H9 (cell line): ENCODE data around the gene ATPAF1. TPM values are rescaled to one million over a fixed set of nuclear protein-coding genes. Genes with fewer than 3 reads are reported as not detected.

Experiments
- DNase-seq: peaks from one replicate; pipeline ENCODE4 v3.0.0-alpha.2; 2017
- H2AFZ ChIP-seq: one replicate; pipeline ENCODE4 v1.6.1; 2013; ENCODE audit warnings: mild to moderate bottlenecking, low read length, control low read depth, moderate library complexity
- H2AK5ac ChIP-seq: 2 replicates; pipeline ENCODE4 v1.6.1; 2013; ENCODE audit warnings: low read length, control low read depth, mixed read lengths; ENCODE audit not compliant: insufficient read length
- H2BK120ac ChIP-seq: one replicate; pipeline ENCODE4 v1.6.1; 2013; ENCODE audit warnings: low read depth, mild to moderate bottlenecking, low read length, control low read depth, inconsistent platforms; ENCODE audit not compliant: poor library complexity, severe bottlenecking
- H2BK12ac ChIP-seq: 2 replicates; pipeline ENCODE4 v1.6.1; 2013; ENCODE audit warnings: low read length, control low read depth, mixed read lengths, low read depth; ENCODE audit not compliant: insufficient read length
- H2BK15ac ChIP-seq: 2 replicates; pipeline ENCODE4 v1.6.1; 2013; ENCODE audit warnings: low read depth, low read length, control low read depth
- H2BK20ac ChIP-seq: one replicate; pipeline ENCODE4 v1.6.1; 2013; ENCODE audit warnings: low read depth, mild to moderate bottlenecking, low read length, control low read depth, inconsistent platforms; ENCODE audit not compliant: poor library complexity, severe bottlenecking
- H2BK5ac ChIP-seq: 2 replicates; pipeline ENCODE4 v1.6.1; 2013; ENCODE audit warnings: low read length, control low read depth, mixed read lengths; ENCODE audit not compliant: insufficient read length
- H3K14ac ChIP-seq: 2 replicates; pipeline ENCODE4 v1.6.1; 2013; ENCODE audit warnings: low read length, control low read depth; ENCODE audit not compliant: insufficient read depth
- H3K18ac ChIP-seq: 2 replicates; pipeline ENCODE4 v1.6.1; 2013; ENCODE audit warnings: low read depth, mild to moderate bottlenecking, mixed read lengths, low read length, control low read depth; ENCODE audit not compliant: insufficient read length
- H3K23ac ChIP-seq: 2 replicates; pipeline ENCODE4 v1.6.1; 2013; ENCODE audit warnings: low read length, control low read depth, mixed read lengths, low read depth; ENCODE audit not compliant: insufficient read length
- H3K23me2 ChIP-seq: 2 replicates; pipeline ENCODE4 v1.6.1; 2013; ENCODE audit warnings: low read depth, mild to moderate bottlenecking, mixed read lengths, low read length, control low read depth; ENCODE audit not compliant: insufficient read length, poor library complexity, severe bottlenecking
- H3K27ac ChIP-seq: 2 replicates; pipeline ENCODE4 v1.5.1; 2013; ENCODE audit warnings: low read length, control low read depth, mixed read lengths, low read depth; ENCODE audit not compliant: insufficient read length
- H3K27me3 ChIP-seq: 2 replicates; pipeline ENCODE4 v1.6.1; 2013; ENCODE audit warnings: low read length, control low read depth, inconsistent platforms; ENCODE audit not compliant: insufficient read depth
- H3K4ac ChIP-seq: 2 replicates; pipeline ENCODE4 v1.6.1; 2013; ENCODE audit warnings: low read depth, mild to moderate bottlenecking, control low read depth, inconsistent platforms, low read length, moderate library complexity
- H3K4me1 ChIP-seq: 2 replicates; pipeline ENCODE4 v1.6.1; 2013; ENCODE audit warnings: low read length, control low read depth, inconsistent platforms; ENCODE audit not compliant: insufficient read depth
- H3K4me2 ChIP-seq: 2 replicates; pipeline ENCODE4 v1.6.1; 2013; ENCODE audit warnings: low read length, control low read depth, mixed read lengths; ENCODE audit not compliant: insufficient read length, insufficient read depth
- H3K56ac ChIP-seq: 2 replicates; pipeline ENCODE4 v1.6.1; 2013; ENCODE audit warnings: low read depth, mild to moderate bottlenecking, mixed read lengths, low read length, control low read depth; ENCODE audit not compliant: insufficient read length
- H3K79me1 ChIP-seq: 2 replicates; pipeline ENCODE4 v1.6.1; 2013; ENCODE audit warnings: low read depth, mild to moderate bottlenecking, moderate library complexity, low read length, control low read depth, inconsistent platforms; ENCODE audit not compliant: insufficient read depth, poor library complexity, severe bottlenecking
- H3K79me2 ChIP-seq: 2 replicates; pipeline ENCODE4 v1.6.1; 2013; ENCODE audit warnings: low read length, control low read depth, inconsistent platforms; ENCODE audit not compliant: insufficient read depth
- H3K9ac ChIP-seq: 2 replicates; pipeline ENCODE4 v1.6.1; 2013; ENCODE audit warnings: low read length, control low read depth, mixed read lengths; ENCODE audit not compliant: insufficient read length; ENCODE audit errors: extremely low read depth
- H3K9me3 ChIP-seq: one replicate; pipeline ENCODE4 v1.6.1; 2013; ENCODE audit warnings: low read depth, low read length, inconsistent platforms; ENCODE audit not compliant: control insufficient read depth
- H3T11ph ChIP-seq: one replicate; pipeline ENCODE4 v1.6.1; 2013; ENCODE audit warnings: mild to moderate bottlenecking, low read length, control low read depth, inconsistent platforms
- H4K20me1 ChIP-seq: one replicate; pipeline ENCODE4 v1.6.1; 2013; ENCODE audit not compliant: control insufficient read depth, insufficient read length, insufficient read depth
- H4K5ac ChIP-seq: 2 replicates; pipeline ENCODE4 v1.6.1; 2013; ENCODE audit warnings: low read depth, mild to moderate bottlenecking, mixed read lengths, low read length, control low read depth; ENCODE audit not compliant: insufficient read length
- H4K8ac ChIP-seq: replicated peaks from 2 replicates; pipeline ENCODE4 v1.6.1; 2013; ENCODE audit warnings: low read length, control low read depth, mixed read lengths, low read depth; ENCODE audit not compliant: insufficient read length
- H4K91ac ChIP-seq: 2 replicates; pipeline ENCODE4 v1.6.1; 2013; ENCODE audit warnings: low read depth, mild to moderate bottlenecking, moderate library complexity, mixed read lengths, low read length, control low read depth; ENCODE audit not compliant: insufficient read length
- H3K27ac Mint-ChIP-seq, 3 experiments: 2 replicates in 2 of 3; 3 replicates in 1 of 3; pipeline ENCODE4 v1.8.0; 2020 to 2021; ENCODE audit warnings: mixed read lengths in 3 of 3, mild to moderate bottlenecking in 1 of 3, moderate library complexity in 1 of 3
- H3K27me3 Mint-ChIP-seq: 2 replicates; pipeline ENCODE4 v1.8.0; 2021; ENCODE audit warnings: low read depth, mild to moderate bottlenecking, moderate library complexity, mixed read lengths
- H3K36me3 Mint-ChIP-seq, 3 experiments: 2 replicates in 2 of 3; 3 replicates in 1 of 3; pipeline ENCODE4 v1.8.0; 2020 to 2021; ENCODE audit warnings: low read depth in 3 of 3, mixed read lengths in 3 of 3; ENCODE audit not compliant: insufficient read depth in 1 of 3
- H3K4me1 Mint-ChIP-seq, 2 experiments: 2 replicates each; pipeline ENCODE4 v1.8.0; 2020; ENCODE audit warnings: mixed read lengths in 2 of 2
- H3K4me3 Mint-ChIP-seq, 2 experiments: 2 replicates in 1 of 2; 3 replicates in 1 of 2; pipeline ENCODE4 v1.8.0; 2020 to 2021; ENCODE audit warnings: mild to moderate bottlenecking in 2 of 2, mixed read lengths in 2 of 2, moderate library complexity in 1 of 2
- H3K9me3 Mint-ChIP-seq, 2 experiments: 2 replicates in 1 of 2; 3 replicates in 1 of 2; pipeline ENCODE4 v1.8.0; 2020; ENCODE audit warnings: mild to moderate bottlenecking in 2 of 2, mixed read lengths in 2 of 2, moderate library complexity in 1 of 2
- CTCF ChIP-seq: fragments of 200-600 bp; sonication (generic); conservative IDR thresholded peaks from 3 replicates; pipeline ENCODE4 v1.8.0; 2021; ENCODE audit warnings: antibody characterized with exemption, mild to moderate bottlenecking
- WGBS: extraction: QIAGEN DNeasy Blood & Tissue Kit; methylation state at CpG from one replicate; pipeline ENCODE4 v1.1.7; 2013; ENCODE audit warnings: missing lambda C conversion rate, low lambda C conversion rate, mixed read lengths; ENCODE audit not compliant: insufficient read length; ENCODE audit errors: extremely low coverage; 5-methylcytosine and 5-hydroxymethylcytosine counted together
- total RNA-seq: library from RNA; stranded (reverse); gene quantifications from 2 replicates; pipeline ENCODE4 v1.2.1, GENCODE V29; 2021

Gene ATPAF1
- total RNA-seq, 1 experiment from 2014 or later = 57.3 TPM

DNA sequence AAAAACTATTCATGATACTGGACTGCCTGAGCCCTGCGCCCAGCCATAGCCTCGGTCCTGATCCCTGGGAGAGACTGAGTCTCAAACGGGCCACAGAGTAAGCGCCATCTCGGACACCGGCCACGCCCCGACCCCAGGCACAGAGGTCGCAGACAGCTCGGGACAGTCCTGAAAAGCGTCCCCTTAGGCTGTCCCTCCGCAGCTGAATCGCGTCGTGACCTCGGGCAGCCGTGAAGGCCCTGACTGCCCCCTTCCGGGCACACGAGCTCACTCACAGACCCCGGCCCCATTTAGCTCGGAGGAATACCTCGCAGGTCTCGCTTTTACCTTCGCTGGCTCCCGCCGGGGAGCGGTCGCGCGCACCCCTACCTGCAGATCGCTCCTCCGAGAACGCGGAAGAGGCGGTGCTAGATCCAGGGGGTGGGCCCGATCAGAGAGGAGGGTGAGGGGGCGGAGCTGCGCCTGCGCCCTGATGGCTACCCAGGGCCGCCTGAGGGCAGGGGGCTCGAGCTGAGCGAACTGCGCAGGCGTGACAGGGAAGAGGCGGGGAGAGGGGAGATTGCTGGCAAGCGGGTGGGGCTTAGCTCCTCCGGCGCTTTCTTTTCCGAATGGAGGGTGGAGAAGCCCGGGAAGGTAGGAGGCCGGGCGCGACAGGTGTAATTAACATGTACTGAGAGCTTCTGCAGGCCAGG, 64.2 kb downstream of the ATPAF1 start, which contains the start of gene MKNK1:
TSS of gene MKNK1 (minus strand) at position 411 of the 692 bp plus-strand sequence. CDS start 20,941 bp downstream, outside the sequence.
- Histone ChIP-seq H4K5ac (no peak within 1 kb of the TSS), H2BK12ac (no peak within 1 kb of the TSS), H2BK20ac (no peak within 1 kb of the TSS), H3K4ac (no peak within 1 kb of the TSS), H3K18ac (no peak within 1 kb of the TSS), H3K23me2 (no peaks in the 10 kb centered on the region), H3K14ac (no peak within 1 kb of the TSS; the same call in 1 of the 2 replicates), H3K4me2 (peak within 1 kb of the TSS; percentile 63), H3K4me1 (peaks cover 3% of the 10 kb centered on the region; the same call in 1 of the 2 replicates), H3K9me3 (no peaks in the 10 kb centered on the region), H3K27me3 (no peaks in the 10 kb centered on the region), H4K91ac (no peak within 1 kb of the TSS), H3T11ph (no peak within 1 kb of the TSS), H2AFZ (no peak within 1 kb of the TSS), H4K20me1 (no peaks in the 10 kb centered on the region), H2BK120ac (no peak within 1 kb of the TSS), H2BK5ac (no peak within 1 kb of the TSS), H3K23ac (no peak within 1 kb of the TSS), H3K9ac (peak within 1 kb of the TSS; percentile 44), H3K27ac (no peak within 1 kb of the TSS), H3K56ac (no peak within 1 kb of the TSS), H4K8ac (no peak within 1 kb of the TSS), H2AK5ac (no peak within 1 kb of the TSS), H3K79me1 (peaks cover 2% of the 10 kb centered on the region), H2BK15ac (no peak within 1 kb of the TSS), H3K79me2 (no peaks in the 10 kb centered on the region)
- WGBS = no CpG with 5 or more reads among the region's 53 CpGs
- DNase-seq = peak; percentile 98
- H3K36me3 Mint-ChIP-seq = peaks cover 0 to 2% (median 2%) of the 10 kb centered on the region in 3 experiments; a peak in 2 of 7 replicates
- no peaks in the 10 kb centered on the region; the same call in 1 of the 2 replicates for H3K27me3 Mint-ChIP-seq
- peak within 1 kb of the TSS; percentile 46 to 89 (median 85); a peak in 6 of 7 replicates for H3K27ac Mint-ChIP-seq
- no peaks in the 10 kb centered on the region for H3K9me3 Mint-ChIP-seq
- TF ChIP-seq CTCF = peak; percentile 71
- H3K4me1 Mint-ChIP-seq = peaks cover 22 to 23% of the 10 kb centered on the region in 2 experiments
- peak within 1 kb of the TSS; percentile 83 to 89 for H3K4me3 Mint-ChIP-seq
